Measurements from ENCODE around the gene CSF1. TPM values are rescaled to one million over a fixed set of nuclear protein-coding genes. Genes with fewer than 3 reads are reported as not detected.

Gene CSF1
- total and polyA plus RNA-seq, 2 of the 13 experiments (the other 11 are each of a cell fraction or from before 2014, with no cell fraction given) = 4.6 to 13.3 TPM

DNA sequence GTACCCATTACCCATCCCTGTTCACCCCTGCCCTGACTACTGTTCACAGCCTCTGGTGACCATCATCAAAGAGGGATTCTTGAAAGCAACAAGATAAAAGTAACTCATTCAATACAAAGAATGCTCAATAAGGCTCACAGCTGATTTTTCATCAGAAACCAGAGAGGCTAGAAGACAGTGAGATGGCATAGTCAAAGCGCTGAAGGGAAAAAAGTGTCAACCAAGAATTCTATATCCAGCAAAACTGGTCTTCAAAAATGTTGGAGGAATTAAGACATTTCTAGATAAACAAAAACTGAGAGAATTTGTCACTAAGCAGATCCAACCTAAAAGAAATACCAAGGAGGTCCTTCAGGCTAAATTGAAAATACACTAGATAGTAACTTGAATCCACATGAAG is 27.1 kb downstream of the CSF1 start (continued):
- TF ChIP-seq, protein P1, sequence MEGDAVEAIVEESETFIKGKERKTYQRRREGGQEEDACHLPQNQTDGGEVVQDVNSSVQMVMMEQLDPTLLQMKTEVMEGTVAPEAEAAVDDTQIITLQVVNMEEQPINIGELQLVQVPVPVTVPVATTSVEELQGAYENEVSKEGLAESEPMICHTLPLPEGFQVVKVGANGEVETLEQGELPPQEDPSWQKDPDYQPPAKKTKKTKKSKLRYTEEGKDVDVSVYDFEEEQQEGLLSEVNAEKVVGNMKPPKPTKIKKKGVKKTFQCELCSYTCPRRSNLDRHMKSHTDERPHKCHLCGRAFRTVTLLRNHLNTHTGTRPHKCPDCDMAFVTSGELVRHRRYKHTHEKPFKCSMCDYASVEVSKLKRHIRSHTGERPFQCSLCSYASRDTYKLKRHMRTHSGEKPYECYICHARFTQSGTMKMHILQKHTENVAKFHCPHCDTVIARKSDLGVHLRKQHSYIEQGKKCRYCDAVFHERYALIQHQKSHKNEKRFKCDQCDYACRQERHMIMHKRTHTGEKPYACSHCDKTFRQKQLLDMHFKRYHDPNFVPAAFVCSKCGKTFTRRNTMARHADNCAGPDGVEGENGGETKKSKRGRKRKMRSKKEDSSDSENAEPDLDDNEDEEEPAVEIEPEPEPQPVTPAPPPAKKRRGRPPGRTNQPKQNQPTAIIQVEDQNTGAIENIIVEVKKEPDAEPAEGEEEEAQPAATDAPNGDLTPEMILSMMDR (CRISPR knock-in tag; IDR thresholded peaks at IDR 0.05) = no peak
- TF ChIP-seq MEIS1 (CRISPR knock-in tag; IDR thresholded peaks at IDR 0.05; ENCODE audit: borderline replicate concordance) (no peak), ZNF136 (CRISPR knock-in tag; IDR thresholded peaks at IDR 0.05; ENCODE audit: low read depth) (peak; percentile 100), ZNF616 (CRISPR knock-in tag; IDR thresholded peaks at IDR 0.05; ENCODE audit: low read depth) (no peak)

DNA sequence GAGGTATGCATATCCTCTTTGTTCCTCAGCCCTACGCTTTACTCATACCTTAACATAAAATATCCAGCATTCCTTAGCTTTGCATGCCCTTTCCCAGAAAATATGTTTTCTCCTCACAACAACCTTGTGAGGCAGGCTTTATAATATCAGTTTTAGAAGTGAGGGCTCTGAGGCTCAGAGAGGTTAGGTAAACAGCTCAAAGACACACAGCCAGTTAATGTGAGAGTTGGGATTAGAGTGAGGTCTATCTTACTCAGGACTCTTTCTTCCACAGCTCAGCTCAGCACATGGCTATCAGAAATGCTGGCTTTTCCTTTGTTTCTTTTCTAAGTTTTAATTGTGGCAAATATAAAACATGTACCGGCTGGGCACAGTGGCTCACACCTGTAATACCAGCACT is 27.9 kb downstream of the CSF1 start:
- Histone ChIP-seq H3K9me3 (ENCODE audit: low read length) (peaks cover 14% of the 10 kb centered on the region), H4K20me1 (ENCODE audit: insufficient read depth, low read length) (no peaks in the 10 kb centered on the region), H3K27me3 (ENCODE audit: control insufficient read depth in 1 of 2, insufficient read depth in 2 of 2, low read length in 2 of 2) (no peaks in the 10 kb centered on the region), H3K4me2 (ENCODE audit: low read depth, low read length) (no peak overlapping the region), H3K9ac (ENCODE audit: insufficient read depth, low read depth, low read length) (no peak overlapping the region), H2AFZ (ENCODE audit: low read length) (no peak overlapping the region), H3K4me1 (ENCODE audit: insufficient read depth, low read length) (peaks cover 33% of the 10 kb centered on the region), H3K4me3 (replicated peaks in 1 of 3; ENCODE audit: insufficient read depth in 1 of 3, low read depth in 2 of 3, low read length in 3 of 3) (no peak overlapping the region), H3K79me2 (ENCODE audit: insufficient read depth, low read length) (no peaks in the 10 kb centered on the region), H3K36me3 (replicated peaks in 1 of 2; ENCODE audit: control insufficient read depth in 1 of 2, insufficient read depth in 2 of 2, low read length in 2 of 2) (no peaks in the 10 kb centered on the region), H3K27ac (ENCODE audit: extremely low read length, insufficient read depth, low read length) (no peak overlapping the region)
- FAIRE-seq = no peak
- no TSS peak for BruUV-seq (replicated peaks)
- DNase-seq (ENCODE audit: low spot score) = no peak
- 88% methylated on average over 2 of the region's 2 CpGs for WGBS (ENCODE audit: low lambda C conversion rate)
- intact Hi-C loops (cut with micrococcal nuclease; ENCODE audit: unreplicated experiment) = no loop called here
- ATAC-seq = no peak
- ChIA-PET CTCF (ENCODE audit: low intra/inter-chr PET ratio, low total read pairs) (no interaction called here), POLR2A (interaction anchor here (1.3 kb wide), 1 partner anchor 21 kb away, joined by 3 read pairs; no protein-coding TSS in a partner anchor)
- in situ Hi-C loops (cut with HindIII; ENCODE audit: extremely low pct_ligation_motif_present, low pct_unique_long_range_greater_than_20kb) = no loop called here
- TF ChIP-seq, protein P2, sequence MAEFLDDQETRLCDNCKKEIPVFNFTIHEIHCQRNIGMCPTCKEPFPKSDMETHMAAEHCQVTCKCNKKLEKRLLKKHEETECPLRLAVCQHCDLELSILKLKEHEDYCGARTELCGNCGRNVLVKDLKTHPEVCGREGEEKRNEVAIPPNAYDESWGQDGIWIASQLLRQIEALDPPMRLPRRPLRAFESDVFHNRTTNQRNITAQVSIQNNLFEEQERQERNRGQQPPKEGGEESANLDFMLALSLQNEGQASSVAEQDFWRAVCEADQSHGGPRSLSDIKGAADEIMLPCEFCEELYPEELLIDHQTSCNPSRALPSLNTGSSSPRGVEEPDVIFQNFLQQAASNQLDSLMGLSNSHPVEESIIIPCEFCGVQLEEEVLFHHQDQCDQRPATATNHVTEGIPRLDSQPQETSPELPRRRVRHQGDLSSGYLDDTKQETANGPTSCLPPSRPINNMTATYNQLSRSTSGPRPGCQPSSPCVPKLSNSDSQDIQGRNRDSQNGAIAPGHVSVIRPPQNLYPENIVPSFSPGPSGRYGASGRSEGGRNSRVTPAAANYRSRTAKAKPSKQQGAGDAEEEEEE (CRISPR knock-in tag; IDR thresholded peaks at IDR 0.05; ENCODE audit: borderline replicate concordance) = no peak
- no peak for TF ChIP-seq ZNF446 (CRISPR knock-in tag; IDR thresholded peaks at IDR 0.05)
- TF ChIP-seq ZNF768 (CRISPR knock-in tag; IDR thresholded peaks at IDR 0.05) = peak; percentile 71; the same call in 1 of the 2 replicates
- TF ChIP-seq PCBP1 (IDR thresholded peaks at IDR 0.05; ENCODE audit: borderline replicate concordance, low read depth, low read length) = no peak
- TF ChIP-seq, protein P3, sequence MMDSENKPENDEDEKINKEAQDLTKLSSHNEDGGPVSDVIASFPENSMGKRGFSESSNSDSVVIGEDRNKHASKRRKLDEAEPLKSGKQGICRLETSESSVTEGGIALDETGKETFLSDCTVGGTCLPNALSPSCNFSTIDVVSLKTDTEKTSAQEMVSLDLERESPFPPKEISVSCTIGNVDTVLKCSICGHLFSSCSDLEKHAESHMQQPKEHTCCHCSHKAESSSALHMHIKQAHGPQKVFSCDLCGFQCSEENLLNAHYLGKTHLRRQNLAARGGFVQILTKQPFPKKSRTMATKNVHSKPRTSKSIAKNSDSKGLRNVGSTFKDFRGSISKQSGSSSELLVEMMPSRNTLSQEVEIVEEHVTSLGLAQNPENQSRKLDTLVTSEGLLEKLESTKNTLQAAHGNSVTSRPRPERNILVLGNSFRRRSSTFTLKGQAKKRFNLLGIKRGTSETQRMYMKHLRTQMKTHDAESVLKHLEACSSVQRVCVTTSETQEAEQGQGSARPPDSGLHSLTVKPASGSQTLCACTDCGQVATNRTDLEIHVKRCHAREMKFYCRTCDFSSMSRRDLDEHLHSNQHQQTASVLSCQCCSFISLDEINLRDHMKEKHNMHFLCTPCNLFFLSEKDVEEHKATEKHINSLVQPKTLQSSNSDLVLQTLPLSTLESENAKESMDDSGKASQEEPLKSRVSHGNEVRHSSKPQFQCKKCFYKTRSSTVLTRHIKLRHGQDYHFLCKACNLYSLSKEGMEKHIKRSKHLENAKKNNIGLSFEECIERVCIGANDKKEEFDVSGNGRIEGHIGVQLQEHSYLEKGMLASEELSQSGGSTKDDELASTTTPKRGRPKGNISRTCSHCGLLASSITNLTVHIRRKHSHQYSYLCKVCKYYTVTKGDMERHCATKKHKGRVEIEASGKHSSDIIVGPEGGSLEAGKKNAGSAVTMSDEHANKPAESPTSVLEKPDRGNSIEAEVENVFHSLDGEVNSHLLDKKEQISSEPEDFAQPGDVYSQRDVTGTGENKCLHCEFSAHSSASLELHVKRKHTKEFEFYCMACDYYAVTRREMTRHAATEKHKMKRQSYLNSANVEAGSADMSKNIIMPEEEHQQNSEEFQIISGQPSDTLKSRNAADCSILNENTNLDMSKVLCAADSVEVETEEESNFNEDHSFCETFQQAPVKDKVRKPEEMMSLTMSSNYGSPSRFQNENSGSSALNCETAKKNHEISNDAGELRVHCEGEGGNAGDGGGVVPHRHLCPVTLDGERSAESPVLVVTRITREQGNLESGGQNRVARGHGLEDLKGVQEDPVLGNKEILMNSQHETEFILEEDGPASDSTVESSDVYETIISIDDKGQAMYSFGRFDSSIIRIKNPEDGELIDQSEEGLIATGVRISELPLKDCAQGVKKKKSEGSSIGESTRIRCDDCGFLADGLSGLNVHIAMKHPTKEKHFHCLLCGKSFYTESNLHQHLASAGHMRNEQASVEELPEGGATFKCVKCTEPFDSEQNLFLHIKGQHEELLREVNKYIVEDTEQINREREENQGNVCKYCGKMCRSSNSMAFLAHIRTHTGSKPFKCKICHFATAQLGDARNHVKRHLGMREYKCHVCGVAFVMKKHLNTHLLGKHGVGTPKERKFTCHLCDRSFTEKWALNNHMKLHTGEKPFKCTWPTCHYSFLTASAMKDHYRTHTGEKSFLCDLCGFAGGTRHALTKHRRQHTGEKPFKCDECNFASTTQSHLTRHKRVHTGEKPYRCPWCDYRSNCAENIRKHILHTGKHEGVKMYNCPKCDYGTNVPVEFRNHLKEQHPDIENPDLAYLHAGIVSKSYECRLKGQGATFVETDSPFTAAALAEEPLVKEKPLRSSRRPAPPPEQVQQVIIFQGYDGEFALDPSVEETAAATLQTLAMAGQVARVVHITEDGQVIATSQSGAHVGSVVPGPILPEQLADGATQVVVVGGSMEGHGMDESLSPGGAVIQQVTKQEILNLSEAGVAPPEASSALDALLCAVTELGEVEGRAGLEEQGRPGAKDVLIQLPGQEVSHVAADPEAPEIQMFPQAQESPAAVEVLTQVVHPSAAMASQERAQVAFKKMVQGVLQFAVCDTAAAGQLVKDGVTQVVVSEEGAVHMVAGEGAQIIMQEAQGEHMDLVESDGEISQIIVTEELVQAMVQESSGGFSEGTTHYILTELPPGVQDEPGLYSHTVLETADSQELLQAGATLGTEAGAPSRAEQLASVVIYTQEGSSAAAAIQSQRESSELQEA (CRISPR knock-in tag; IDR thresholded peaks at IDR 0.05; ENCODE audit: not compliant biosample characterization) = no peak
- TF ChIP-seq, protein P4, sequence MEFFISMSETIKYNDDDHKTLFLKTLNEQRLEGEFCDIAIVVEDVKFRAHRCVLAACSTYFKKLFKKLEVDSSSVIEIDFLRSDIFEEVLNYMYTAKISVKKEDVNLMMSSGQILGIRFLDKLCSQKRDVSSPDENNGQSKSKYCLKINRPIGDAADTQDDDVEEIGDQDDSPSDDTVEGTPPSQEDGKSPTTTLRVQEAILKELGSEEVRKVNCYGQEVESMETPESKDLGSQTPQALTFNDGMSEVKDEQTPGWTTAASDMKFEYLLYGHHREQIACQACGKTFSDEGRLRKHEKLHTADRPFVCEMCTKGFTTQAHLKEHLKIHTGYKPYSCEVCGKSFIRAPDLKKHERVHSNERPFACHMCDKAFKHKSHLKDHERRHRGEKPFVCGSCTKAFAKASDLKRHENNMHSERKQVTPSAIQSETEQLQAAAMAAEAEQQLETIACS (CRISPR knock-in tag; IDR thresholded peaks at IDR 0.05) = no peak

Data from HepG2 (cell line).